Calu3 (cell line): ENCODE results near the gene MPHOSPH9. TPM values are rescaled to one million over a fixed set of nuclear protein-coding genes. Genes with fewer than 3 reads are reported as not detected.
"Not testable (repeated sequence)": the region's sequence is repeated elsewhere in the genome, so short reads cannot be mapped to it uniquely, and the experiment has no call there.

Experiments
- BruUV-seq: library from RNA; stranded (reverse); fragments of 400-500 nt; replicated peaks from 2 replicates; lab custom pipeline; 2021; lab: Mats Ljungman, UMichigan
- CTCF ChIA-PET: fragments of 300-600 bp; sonication (Branson Sonifier 250); formaldehyde crosslinking; loops from one replicate; lab custom pipeline; 2022; ENCODE audit warnings: antibody characterized with exemption; lab: Charles Lee
- DNase-seq: peaks from one replicate; pipeline ENCODE4 v3.0.0; 2022
- H3K27ac Mint-ChIP-seq: one replicate; pipeline ENCODE4 v1.8.0; 2022; ENCODE audit warnings: mixed read lengths; ENCODE audit not compliant: unreplicated experiment
- H3K27me3 Mint-ChIP-seq: one replicate; pipeline ENCODE4 v1.8.0; 2022; ENCODE audit warnings: mixed read lengths; ENCODE audit not compliant: unreplicated experiment
- H3K36me3 Mint-ChIP-seq: one replicate; pipeline ENCODE4 v1.8.0; 2022; ENCODE audit warnings: mild to moderate bottlenecking, moderate library complexity, mixed read lengths; ENCODE audit not compliant: insufficient read depth, unreplicated experiment
- H3K4me1 Mint-ChIP-seq: one replicate; pipeline ENCODE4 v1.8.0; 2022; ENCODE audit warnings: mild to moderate bottlenecking, low read depth, mixed read lengths; ENCODE audit not compliant: unreplicated experiment
- H3K4me3 Mint-ChIP-seq: one replicate; pipeline ENCODE4 v1.8.0; 2022; ENCODE audit warnings: mild to moderate bottlenecking, low read depth, moderate library complexity, mixed read lengths; ENCODE audit not compliant: unreplicated experiment
- H3K9me3 Mint-ChIP-seq: one replicate; pipeline ENCODE4 v1.8.0; 2022; ENCODE audit warnings: low read depth, mixed read lengths; ENCODE audit not compliant: unreplicated experiment
- intact Hi-C: fragments of 100-400 bp; cut with micrococcal nuclease; formaldehyde crosslinking; loops from one replicate; pipeline ENCODE4 v1.10.0; 2022; ENCODE audit not compliant: unreplicated experiment
- total RNA-seq: library from RNA; stranded (reverse); gene quantifications from 2 replicates; pipeline ENCODE4 v1.2.3, GENCODE V29; 2022
- TF ChIP-seq, protein P1 (sequence below): fragments of 200-600 bp; IDR thresholded peaks from one replicate; pipeline ENCODE4 v1.8.0; 2022; ENCODE audit warnings: antibody characterized with exemption; ENCODE audit not compliant: unreplicated experiment

MPHOSPH9 gene
- total RNA-seq, 1 experiment from 2014 or later = 69.5 TPM

DNA sequence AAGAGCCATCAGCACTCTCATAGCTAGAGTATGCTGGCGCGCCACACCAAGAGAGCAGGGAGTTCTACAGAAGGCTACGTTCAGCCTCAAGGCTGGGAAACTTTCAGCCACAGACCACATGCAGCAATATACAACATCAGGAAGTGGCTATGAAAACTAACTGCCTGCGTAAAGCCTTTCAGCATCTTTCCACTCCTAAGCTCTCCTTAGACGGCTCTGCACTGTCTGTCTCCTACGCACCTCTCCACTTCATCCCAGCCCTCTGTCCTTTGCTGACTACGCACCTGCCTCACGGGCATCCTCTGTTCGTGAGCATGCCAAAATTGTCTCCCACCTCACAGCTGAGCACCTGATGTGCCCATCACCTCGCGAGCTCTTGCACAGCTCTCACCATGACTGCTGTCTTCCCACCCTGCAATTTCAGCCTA, 9.7 kb downstream of the MPHOSPH9 start:
- Mint-ChIP-seq H3K9me3 (no peaks in the 10 kb centered on the region), H3K36me3 (peaks cover 30% of the 10 kb centered on the region), H3K4me3 (no peak overlapping the region), H3K4me1 (no peaks in the 10 kb centered on the region), H3K27me3 (no peaks in the 10 kb centered on the region), H3K27ac (no peak overlapping the region)
- no TSS peak for BruUV-seq
- DNase-seq = no peak
- intact Hi-C loops = no loop called here
- TF ChIP-seq, protein P1, sequence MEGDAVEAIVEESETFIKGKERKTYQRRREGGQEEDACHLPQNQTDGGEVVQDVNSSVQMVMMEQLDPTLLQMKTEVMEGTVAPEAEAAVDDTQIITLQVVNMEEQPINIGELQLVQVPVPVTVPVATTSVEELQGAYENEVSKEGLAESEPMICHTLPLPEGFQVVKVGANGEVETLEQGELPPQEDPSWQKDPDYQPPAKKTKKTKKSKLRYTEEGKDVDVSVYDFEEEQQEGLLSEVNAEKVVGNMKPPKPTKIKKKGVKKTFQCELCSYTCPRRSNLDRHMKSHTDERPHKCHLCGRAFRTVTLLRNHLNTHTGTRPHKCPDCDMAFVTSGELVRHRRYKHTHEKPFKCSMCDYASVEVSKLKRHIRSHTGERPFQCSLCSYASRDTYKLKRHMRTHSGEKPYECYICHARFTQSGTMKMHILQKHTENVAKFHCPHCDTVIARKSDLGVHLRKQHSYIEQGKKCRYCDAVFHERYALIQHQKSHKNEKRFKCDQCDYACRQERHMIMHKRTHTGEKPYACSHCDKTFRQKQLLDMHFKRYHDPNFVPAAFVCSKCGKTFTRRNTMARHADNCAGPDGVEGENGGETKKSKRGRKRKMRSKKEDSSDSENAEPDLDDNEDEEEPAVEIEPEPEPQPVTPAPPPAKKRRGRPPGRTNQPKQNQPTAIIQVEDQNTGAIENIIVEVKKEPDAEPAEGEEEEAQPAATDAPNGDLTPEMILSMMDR = no peak
- CTCF ChIA-PET = interaction anchor here (0.7 kb wide), 2 partner anchors 57 to 545 kb away, joined by 3 to 4 read pairs; no protein-coding TSS in a partner anchor

GRCh38 chr12:123207815-123208214, 25.1 kb downstream of the MPHOSPH9 start:
- CTCF ChIA-PET = interaction anchor here (0.7 kb wide), 1 partner anchor 82 kb away, joined by 3 read pairs; no protein-coding TSS in a partner anchor
- intact Hi-C loops = not testable (repeated sequence)

DNA sequence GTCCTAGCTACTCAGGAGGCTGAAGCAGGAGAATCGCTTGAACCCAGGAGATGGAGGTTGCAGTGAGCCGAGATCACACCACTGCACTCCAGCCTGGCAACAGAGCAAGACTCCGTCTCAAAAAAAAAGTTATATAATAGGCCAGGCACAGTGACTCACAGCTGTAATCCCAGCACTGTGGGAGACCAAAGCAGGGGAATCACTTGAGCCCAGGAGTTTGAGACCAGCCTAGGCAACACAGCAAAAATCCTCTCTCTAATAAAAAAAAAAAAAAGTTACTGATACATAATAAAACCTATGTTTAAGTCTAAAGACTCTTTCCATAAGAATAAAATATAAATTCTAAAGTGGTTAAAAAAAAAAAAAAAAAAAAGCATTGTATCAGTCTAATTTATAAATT, 26.1 kb downstream of the MPHOSPH9 start:
- intact Hi-C loops = not testable (repeated sequence)

More at GRCh38 chr12:123207815-123208214, 25.1 kb downstream of the MPHOSPH9 start:
- not testable (repeated sequence) for H3K9me3 Mint-ChIP-seq, BruUV-seq, H3K4me1 Mint-ChIP-seq, H3K27me3 Mint-ChIP-seq, DNase-seq, H3K27ac Mint-ChIP-seq, H3K4me3 Mint-ChIP-seq
- peaks cover 44% of the 10 kb centered on the region for H3K36me3 Mint-ChIP-seq

DNA sequence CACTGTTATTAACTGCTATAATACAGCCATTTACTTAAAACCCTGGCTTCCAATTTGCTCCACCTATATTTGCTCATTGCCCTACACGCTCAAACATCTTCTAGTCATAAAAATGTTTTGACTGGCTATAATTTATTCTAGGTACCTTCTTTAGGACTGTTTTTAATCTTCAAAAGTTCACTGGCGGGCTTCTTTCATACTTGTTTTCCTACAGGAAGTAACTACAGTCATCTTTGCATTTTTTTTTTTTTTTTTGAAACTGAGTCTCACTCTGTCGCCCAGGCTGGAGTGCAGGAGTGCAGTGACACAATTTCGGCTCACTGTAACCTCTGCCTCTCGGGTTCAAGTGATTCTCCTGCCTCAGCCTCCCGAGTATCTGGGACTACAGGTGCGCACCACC, 32.5 kb downstream of the MPHOSPH9 start:
- no peaks in the 10 kb centered on the region for H3K9me3 Mint-ChIP-seq
- H3K4me3 Mint-ChIP-seq = no peak overlapping the region
- H3K27ac Mint-ChIP-seq = no peak overlapping the region
- no peaks in the 10 kb centered on the region for H3K4me1 Mint-ChIP-seq
- CTCF ChIA-PET = interaction anchor here (0.6 to 0.7 kb wide), 2 partner anchors 51 to 156 kb away, joined by 3 read pairs; no protein-coding TSS in a partner anchor
- H3K36me3 Mint-ChIP-seq = peaks cover 27% of the 10 kb centered on the region
- TF ChIP-seq, protein P1 = no peak
- intact Hi-C loops = no loop called here
- no peak for DNase-seq
- no TSS peak for BruUV-seq
- no peaks in the 10 kb centered on the region for H3K27me3 Mint-ChIP-seq

More for the DNA sequence above, 26.1 kb downstream of the MPHOSPH9 start:
- not testable (repeated sequence) for H3K27ac Mint-ChIP-seq, BruUV-seq, H3K9me3 Mint-ChIP-seq, DNase-seq, H3K27me3 Mint-ChIP-seq, H3K4me3 Mint-ChIP-seq, H3K4me1 Mint-ChIP-seq
- CTCF ChIA-PET = interaction anchor here (0.6 kb wide), 1 partner anchor 552 kb away, joined by 7 read pairs; no protein-coding TSS in a partner anchor
- H3K36me3 Mint-ChIP-seq = peaks cover 43% of the 10 kb centered on the region

DNA sequence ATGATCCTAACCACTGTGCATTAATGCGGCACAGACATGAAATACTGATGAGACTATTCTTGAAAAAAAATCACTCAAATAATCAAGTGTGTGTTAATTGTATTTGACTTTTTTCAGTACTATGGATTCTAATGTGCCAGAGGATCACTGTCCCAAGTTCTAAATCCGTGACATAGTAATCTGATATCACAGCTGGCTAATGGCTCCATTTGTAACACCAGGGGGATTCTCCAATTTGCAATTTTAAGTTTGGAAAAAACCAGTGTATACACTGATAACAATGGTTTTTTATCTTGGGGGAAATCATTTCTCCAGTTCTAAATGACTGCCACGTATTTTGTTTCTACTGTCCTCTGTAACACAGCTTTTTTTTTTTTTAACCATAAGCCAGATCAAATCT, 33.0 kb downstream of the MPHOSPH9 start:
- no peaks in the 10 kb centered on the region for H3K4me1 Mint-ChIP-seq

More for the DNA sequence above, 33.0 kb downstream of the MPHOSPH9 start:
- BruUV-seq = no TSS peak
- Mint-ChIP-seq H3K9me3 (no peaks in the 10 kb centered on the region), H3K27ac (no peak overlapping the region), H3K36me3 (peaks cover 31% of the 10 kb centered on the region), H3K4me3 (no peak overlapping the region), H3K27me3 (no peaks in the 10 kb centered on the region)
- TF ChIP-seq, protein P1 = no peak
- CTCF ChIA-PET = interaction anchor here (0.6 to 0.7 kb wide), 3 partner anchors 12 to 578 kb away, joined by 3 read pairs; no protein-coding TSS in a partner anchor
- intact Hi-C loops = no loop called here
- no peak for DNase-seq
